H9 (cell line): ENCODE measurements around the gene LIMS1. TPM values are rescaled to one million over a fixed set of nuclear protein-coding genes. Genes with fewer than 3 reads are reported as not detected.
A peak's percentile ranks its signal among the peaks of the same experiment; 100 is the strongest.

Source experiments
- DNase-seq: peaks from one replicate; pipeline ENCODE4 v3.0.0-alpha.2; 2017
- H2AFZ ChIP-seq: one replicate; pipeline ENCODE4 v1.6.1; 2013; ENCODE audit warnings: mild to moderate bottlenecking, low read length, control low read depth, moderate library complexity
- H2AK5ac ChIP-seq: 2 replicates; pipeline ENCODE4 v1.6.1; 2013; ENCODE audit warnings: low read length, control low read depth, mixed read lengths; ENCODE audit not compliant: insufficient read length
- H2BK120ac ChIP-seq: one replicate; pipeline ENCODE4 v1.6.1; 2013; ENCODE audit warnings: low read depth, mild to moderate bottlenecking, low read length, control low read depth, inconsistent platforms; ENCODE audit not compliant: poor library complexity, severe bottlenecking
- H2BK12ac ChIP-seq: 2 replicates; pipeline ENCODE4 v1.6.1; 2013; ENCODE audit warnings: low read length, control low read depth, mixed read lengths, low read depth; ENCODE audit not compliant: insufficient read length
- H2BK15ac ChIP-seq: 2 replicates; pipeline ENCODE4 v1.6.1; 2013; ENCODE audit warnings: low read depth, low read length, control low read depth
- H2BK20ac ChIP-seq: one replicate; pipeline ENCODE4 v1.6.1; 2013; ENCODE audit warnings: low read depth, mild to moderate bottlenecking, low read length, control low read depth, inconsistent platforms; ENCODE audit not compliant: poor library complexity, severe bottlenecking
- H2BK5ac ChIP-seq: 2 replicates; pipeline ENCODE4 v1.6.1; 2013; ENCODE audit warnings: low read length, control low read depth, mixed read lengths; ENCODE audit not compliant: insufficient read length
- H3K14ac ChIP-seq: 2 replicates; pipeline ENCODE4 v1.6.1; 2013; ENCODE audit warnings: low read length, control low read depth; ENCODE audit not compliant: insufficient read depth
- H3K18ac ChIP-seq: 2 replicates; pipeline ENCODE4 v1.6.1; 2013; ENCODE audit warnings: low read depth, mild to moderate bottlenecking, mixed read lengths, low read length, control low read depth; ENCODE audit not compliant: insufficient read length
- H3K23ac ChIP-seq: 2 replicates; pipeline ENCODE4 v1.6.1; 2013; ENCODE audit warnings: low read length, control low read depth, mixed read lengths, low read depth; ENCODE audit not compliant: insufficient read length
- H3K23me2 ChIP-seq: 2 replicates; pipeline ENCODE4 v1.6.1; 2013; ENCODE audit warnings: low read depth, mild to moderate bottlenecking, mixed read lengths, low read length, control low read depth; ENCODE audit not compliant: insufficient read length, poor library complexity, severe bottlenecking
- H3K27ac ChIP-seq: 2 replicates; pipeline ENCODE4 v1.5.1; 2013; ENCODE audit warnings: low read length, control low read depth, mixed read lengths, low read depth; ENCODE audit not compliant: insufficient read length
- H3K27me3 ChIP-seq: 2 replicates; pipeline ENCODE4 v1.6.1; 2013; ENCODE audit warnings: low read length, control low read depth, inconsistent platforms; ENCODE audit not compliant: insufficient read depth
- H3K4ac ChIP-seq: 2 replicates; pipeline ENCODE4 v1.6.1; 2013; ENCODE audit warnings: low read depth, mild to moderate bottlenecking, control low read depth, inconsistent platforms, low read length, moderate library complexity
- H3K4me1 ChIP-seq: 2 replicates; pipeline ENCODE4 v1.6.1; 2013; ENCODE audit warnings: low read length, control low read depth, inconsistent platforms; ENCODE audit not compliant: insufficient read depth
- H3K4me2 ChIP-seq: 2 replicates; pipeline ENCODE4 v1.6.1; 2013; ENCODE audit warnings: low read length, control low read depth, mixed read lengths; ENCODE audit not compliant: insufficient read length, insufficient read depth
- H3K56ac ChIP-seq: 2 replicates; pipeline ENCODE4 v1.6.1; 2013; ENCODE audit warnings: low read depth, mild to moderate bottlenecking, mixed read lengths, low read length, control low read depth; ENCODE audit not compliant: insufficient read length
- H3K79me1 ChIP-seq: 2 replicates; pipeline ENCODE4 v1.6.1; 2013; ENCODE audit warnings: low read depth, mild to moderate bottlenecking, moderate library complexity, low read length, control low read depth, inconsistent platforms; ENCODE audit not compliant: insufficient read depth, poor library complexity, severe bottlenecking
- H3K79me2 ChIP-seq: 2 replicates; pipeline ENCODE4 v1.6.1; 2013; ENCODE audit warnings: low read length, control low read depth, inconsistent platforms; ENCODE audit not compliant: insufficient read depth
- H3K9ac ChIP-seq: 2 replicates; pipeline ENCODE4 v1.6.1; 2013; ENCODE audit warnings: low read length, control low read depth, mixed read lengths; ENCODE audit not compliant: insufficient read length; ENCODE audit errors: extremely low read depth
- H3K9me3 ChIP-seq: one replicate; pipeline ENCODE4 v1.6.1; 2013; ENCODE audit warnings: low read depth, low read length, inconsistent platforms; ENCODE audit not compliant: control insufficient read depth
- H3T11ph ChIP-seq: one replicate; pipeline ENCODE4 v1.6.1; 2013; ENCODE audit warnings: mild to moderate bottlenecking, low read length, control low read depth, inconsistent platforms
- H4K20me1 ChIP-seq: one replicate; pipeline ENCODE4 v1.6.1; 2013; ENCODE audit not compliant: control insufficient read depth, insufficient read length, insufficient read depth
- H4K5ac ChIP-seq: 2 replicates; pipeline ENCODE4 v1.6.1; 2013; ENCODE audit warnings: low read depth, mild to moderate bottlenecking, mixed read lengths, low read length, control low read depth; ENCODE audit not compliant: insufficient read length
- H4K8ac ChIP-seq: replicated peaks from 2 replicates; pipeline ENCODE4 v1.6.1; 2013; ENCODE audit warnings: low read length, control low read depth, mixed read lengths, low read depth; ENCODE audit not compliant: insufficient read length
- H4K91ac ChIP-seq: 2 replicates; pipeline ENCODE4 v1.6.1; 2013; ENCODE audit warnings: low read depth, mild to moderate bottlenecking, moderate library complexity, mixed read lengths, low read length, control low read depth; ENCODE audit not compliant: insufficient read length
- H3K27ac Mint-ChIP-seq, 3 experiments: 2 replicates in 2 of 3; 3 replicates in 1 of 3; pipeline ENCODE4 v1.8.0; 2020 to 2021; ENCODE audit warnings: mixed read lengths in 3 of 3, mild to moderate bottlenecking in 1 of 3, moderate library complexity in 1 of 3
- H3K27me3 Mint-ChIP-seq: 2 replicates; pipeline ENCODE4 v1.8.0; 2021; ENCODE audit warnings: low read depth, mild to moderate bottlenecking, moderate library complexity, mixed read lengths
- H3K36me3 Mint-ChIP-seq, 3 experiments: 2 replicates in 2 of 3; 3 replicates in 1 of 3; pipeline ENCODE4 v1.8.0; 2020 to 2021; ENCODE audit warnings: low read depth in 3 of 3, mixed read lengths in 3 of 3; ENCODE audit not compliant: insufficient read depth in 1 of 3
- H3K4me1 Mint-ChIP-seq, 2 experiments: 2 replicates each; pipeline ENCODE4 v1.8.0; 2020; ENCODE audit warnings: mixed read lengths in 2 of 2
- H3K4me3 Mint-ChIP-seq, 2 experiments: 2 replicates in 1 of 2; 3 replicates in 1 of 2; pipeline ENCODE4 v1.8.0; 2020 to 2021; ENCODE audit warnings: mild to moderate bottlenecking in 2 of 2, mixed read lengths in 2 of 2, moderate library complexity in 1 of 2
- H3K9me3 Mint-ChIP-seq, 2 experiments: 2 replicates in 1 of 2; 3 replicates in 1 of 2; pipeline ENCODE4 v1.8.0; 2020; ENCODE audit warnings: mild to moderate bottlenecking in 2 of 2, mixed read lengths in 2 of 2, moderate library complexity in 1 of 2
- CTCF ChIP-seq: fragments of 200-600 bp; sonication (generic); conservative IDR thresholded peaks from 3 replicates; pipeline ENCODE4 v1.8.0; 2021; ENCODE audit warnings: antibody characterized with exemption, mild to moderate bottlenecking
- WGBS: extraction: QIAGEN DNeasy Blood & Tissue Kit; methylation state at CpG from one replicate; pipeline ENCODE4 v1.1.7; 2013; ENCODE audit warnings: missing lambda C conversion rate, low lambda C conversion rate, mixed read lengths; ENCODE audit not compliant: insufficient read length; ENCODE audit errors: extremely low coverage; 5-methylcytosine and 5-hydroxymethylcytosine counted together
- total RNA-seq: library from RNA; stranded (reverse); gene quantifications from 2 replicates; pipeline ENCODE4 v1.2.1, GENCODE V29; 2021

The LIMS1 gene
- total RNA-seq, 1 experiment from 2014 or later = 37.7 TPM

DNA sequence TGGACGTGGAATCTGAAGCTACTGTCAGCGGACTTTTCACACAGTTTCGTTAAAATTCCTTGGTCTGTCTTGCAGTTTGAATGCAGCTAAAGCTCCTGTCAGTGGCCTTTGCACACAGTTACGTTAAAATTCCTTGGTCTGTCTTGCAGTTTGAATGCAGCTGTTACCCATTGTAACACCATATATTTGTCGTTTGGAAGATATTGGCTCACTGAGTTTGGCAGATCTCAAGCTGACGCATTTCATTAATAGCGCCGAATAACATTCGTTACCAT, 1.0 kb downstream of the LIMS1 start:
- no peak overlapping the region for H3K23ac ChIP-seq
- H4K20me1 ChIP-seq = no peaks in the 10 kb centered on the region
- H3K4me2 ChIP-seq = peak overlapping the region; percentile 98
- no peaks in the 10 kb centered on the region for H3K9me3 ChIP-seq
- Mint-ChIP-seq H3K4me1 (peaks cover 31 to 35% of the 10 kb centered on the region in 2 experiments), H3K36me3 (peaks cover 0 to 2% (median 0%) of the 10 kb centered on the region in 3 experiments; a peak in 2 of 7 replicates), H3K27me3 (peaks cover 8% of the 10 kb centered on the region), H3K4me3 (peak overlapping the region; percentile 87 to 93), H3K9me3 (no peaks in the 10 kb centered on the region), H3K27ac (no peak overlapping the region)
- no peak overlapping the region for H4K5ac ChIP-seq
- no peak overlapping the region for H3K18ac ChIP-seq
- no peak overlapping the region for H2BK12ac ChIP-seq
- peak overlapping the region; percentile 64 for H3K9ac ChIP-seq
- no peaks in the 10 kb centered on the region for H3K79me1 ChIP-seq
- H3K23me2 ChIP-seq = no peaks in the 10 kb centered on the region
- H3K14ac ChIP-seq = no peak overlapping the region
- no peak overlapping the region for H2BK5ac ChIP-seq
- H3K4me1 ChIP-seq = no peaks in the 10 kb centered on the region
- H3K56ac ChIP-seq = no peak overlapping the region
- no peak overlapping the region for H2AK5ac ChIP-seq
- H3K27ac ChIP-seq = no peak overlapping the region
- H2BK15ac ChIP-seq = no peak overlapping the region
- H4K91ac ChIP-seq = no peak overlapping the region
- peaks cover 10% of the 10 kb centered on the region; the same call in 1 of the 2 replicates for H3K79me2 ChIP-seq
- no peak overlapping the region for H2AFZ ChIP-seq
- WGBS = no CpG with 5 or more reads among the region's 9 CpGs
- H4K8ac ChIP-seq = no peak overlapping the region
- no peaks in the 10 kb centered on the region for H3K27me3 ChIP-seq
- no peak overlapping the region for H2BK20ac ChIP-seq
- no peak overlapping the region for H3T11ph ChIP-seq
- no peak overlapping the region for H3K4ac ChIP-seq
- no peak for DNase-seq
- H2BK120ac ChIP-seq = no peak overlapping the region
- no peak for TF ChIP-seq CTCF
